Testis (tissue), 2 donors: ENCODE measurements around the gene LGALS3BP.
"Not testable (repeated sequence)": the region's sequence is repeated elsewhere in the genome, so short reads cannot be mapped to it uniquely, and the experiment has no call there.

Source experiments
- POLR2A ChIP-seq: fragments of 450-650 bp; IDR thresholded peaks from one replicate; pipeline ENCODE4 v1.6.1; 2017; ENCODE audit warnings: antibody characterized with exemption, mild to moderate bottlenecking, moderate library complexity
- TF ChIP-seq, protein P1 (sequence below), 3 experiments: fragments of 450-650 bp in 2 of 3; fragments of 200-600 bp in 1 of 3; sonication (generic) in 1 of 3; IDR thresholded peaks; one replicate each; pipeline ENCODE4 v1.5.1; 2016 to 2019; ENCODE audit warnings: antibody characterized with exemption in 3 of 3, mild to moderate bottlenecking in 2 of 3, moderate library complexity in 1 of 3

DNA sequence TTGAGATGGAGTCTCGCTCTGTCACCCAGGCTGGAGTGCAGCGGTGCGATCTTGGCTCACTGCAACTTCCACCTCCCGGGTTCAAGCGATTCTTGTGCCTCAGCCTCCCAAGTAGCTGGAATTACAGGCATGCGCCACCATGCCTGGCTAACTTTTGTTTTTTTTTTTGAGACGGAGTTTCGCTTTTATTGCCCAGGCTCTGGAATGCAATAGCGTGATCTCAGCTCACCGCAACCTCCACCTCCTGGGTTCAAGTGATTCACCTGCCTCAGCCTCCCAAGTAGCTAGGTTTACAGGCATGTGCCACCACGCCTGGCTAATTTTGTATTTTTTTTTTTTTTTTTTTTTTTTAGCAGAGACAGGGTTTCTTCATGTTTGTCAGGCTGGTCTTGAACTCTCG lies 34.3 kb downstream of the LGALS3BP start:
- TF ChIP-seq, protein P1, sequence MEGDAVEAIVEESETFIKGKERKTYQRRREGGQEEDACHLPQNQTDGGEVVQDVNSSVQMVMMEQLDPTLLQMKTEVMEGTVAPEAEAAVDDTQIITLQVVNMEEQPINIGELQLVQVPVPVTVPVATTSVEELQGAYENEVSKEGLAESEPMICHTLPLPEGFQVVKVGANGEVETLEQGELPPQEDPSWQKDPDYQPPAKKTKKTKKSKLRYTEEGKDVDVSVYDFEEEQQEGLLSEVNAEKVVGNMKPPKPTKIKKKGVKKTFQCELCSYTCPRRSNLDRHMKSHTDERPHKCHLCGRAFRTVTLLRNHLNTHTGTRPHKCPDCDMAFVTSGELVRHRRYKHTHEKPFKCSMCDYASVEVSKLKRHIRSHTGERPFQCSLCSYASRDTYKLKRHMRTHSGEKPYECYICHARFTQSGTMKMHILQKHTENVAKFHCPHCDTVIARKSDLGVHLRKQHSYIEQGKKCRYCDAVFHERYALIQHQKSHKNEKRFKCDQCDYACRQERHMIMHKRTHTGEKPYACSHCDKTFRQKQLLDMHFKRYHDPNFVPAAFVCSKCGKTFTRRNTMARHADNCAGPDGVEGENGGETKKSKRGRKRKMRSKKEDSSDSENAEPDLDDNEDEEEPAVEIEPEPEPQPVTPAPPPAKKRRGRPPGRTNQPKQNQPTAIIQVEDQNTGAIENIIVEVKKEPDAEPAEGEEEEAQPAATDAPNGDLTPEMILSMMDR (IDR thresholded peaks at IDR 0.05), result not testable (repeated sequence)
- not testable (repeated sequence) for TF ChIP-seq POLR2A
